ENCODE measurements around the gene TRIP13.

GRCh38 chr5:880816-881550, 11.7 kb upstream of the TRIP13 start:
- TF ChIP-seq CTCF (IDR thresholded peaks at IDR 0.05) (no peak), POLR2A (IDR thresholded peaks at IDR 0.05) (no peak)

Measured in lower leg skin (tissue), 3 donors.